Ascending aorta (tissue), 2 donors: ENCODE measurements around the gene SNRPE. TPM values are rescaled to one million over a fixed set of nuclear protein-coding genes. Genes with fewer than 3 reads are reported as not detected.

Experiments used
- DNase-seq, 2 donors: peaks; one replicate each; pipeline ENCODE4 v3.0.0-alpha.2; 2019; ENCODE audit warnings: low spot score in 2 of 2
- H3K27ac ChIP-seq, 2 donors: fragments of 200-600 bp; sonication (generic); one replicate each; pipeline ENCODE4 v1.5.1; 2016 to 2017; ENCODE audit warnings: mild to moderate bottlenecking in 1 of 2
- H3K27me3 ChIP-seq: fragments of 200-600 bp; sonication (generic); one replicate; pipeline ENCODE4 v1.5.1; 2017
- H3K36me3 ChIP-seq, 2 donors: fragments of 200-600 bp; sonication (generic); one replicate each; pipeline ENCODE4 v1.5.1; 2016
- H3K4me1 ChIP-seq, 2 donors: fragments of 200-600 bp; sonication (generic); one replicate each; pipeline ENCODE4 v1.5.1; 2016 to 2017; ENCODE audit warnings: mild to moderate bottlenecking in 1 of 2
- H3K4me3 ChIP-seq, 2 donors: fragments of 200-600 bp; sonication (generic); one replicate each; pipeline ENCODE4 v1.5.1; 2016 to 2017; ENCODE audit warnings: mild to moderate bottlenecking in 1 of 2
- H3K9me3 ChIP-seq, 2 donors: fragments of 200-600 bp; sonication (generic); one replicate each; pipeline ENCODE4 v1.5.1; 2016
- intact Hi-C: fragments of 100-400 bp; cut with DNase I; formaldehyde crosslinking; loops from one replicate; pipeline ENCODE4 v1.15.1; 2023
- total RNA-seq: library from RNA; depleted of rRNA; stranded (reverse); fragments of >200 nt; gene quantifications from one replicate; pipeline ENCODE4 v1.1.0, GENCODE V29; 2016
- TF ChIP-seq, protein P1 (sequence below), 3 experiments: fragments of 200-600 bp in 2 of 3; fragments of 450-650 bp in 1 of 3; sonication (generic) in 2 of 3; IDR thresholded peaks; one replicate each; pipeline ENCODE4 v1.5.1; 2016 to 2019; ENCODE audit warnings: antibody characterized with exemption in 3 of 3, mild to moderate bottlenecking in 1 of 3, moderate library complexity in 1 of 3

Gene SNRPE
- total RNA-seq, 1 donor from 2014 or later, result 5.1 TPM

DNA sequence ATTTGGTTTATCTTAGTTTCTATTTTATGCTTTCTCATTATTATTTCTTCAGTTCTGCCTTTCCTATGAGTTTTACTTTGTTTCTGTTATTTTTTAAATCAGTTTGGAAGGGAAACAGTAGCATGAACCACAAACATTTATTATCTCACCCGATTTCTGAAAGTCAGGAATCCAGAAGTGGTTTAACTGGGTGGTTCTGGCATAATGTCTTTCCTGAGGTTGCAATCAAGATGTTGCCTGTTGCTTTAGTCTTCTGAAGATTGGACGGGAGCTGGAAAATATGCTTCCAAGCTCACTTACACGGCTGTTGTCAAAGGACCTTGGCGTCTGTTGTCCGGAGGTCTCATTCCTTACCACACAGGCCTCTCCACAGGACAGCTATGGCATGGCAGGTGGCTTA, 50.4 kb downstream of the SNRPE start:
- DNase-seq, result no peak
- TF ChIP-seq, protein P1, sequence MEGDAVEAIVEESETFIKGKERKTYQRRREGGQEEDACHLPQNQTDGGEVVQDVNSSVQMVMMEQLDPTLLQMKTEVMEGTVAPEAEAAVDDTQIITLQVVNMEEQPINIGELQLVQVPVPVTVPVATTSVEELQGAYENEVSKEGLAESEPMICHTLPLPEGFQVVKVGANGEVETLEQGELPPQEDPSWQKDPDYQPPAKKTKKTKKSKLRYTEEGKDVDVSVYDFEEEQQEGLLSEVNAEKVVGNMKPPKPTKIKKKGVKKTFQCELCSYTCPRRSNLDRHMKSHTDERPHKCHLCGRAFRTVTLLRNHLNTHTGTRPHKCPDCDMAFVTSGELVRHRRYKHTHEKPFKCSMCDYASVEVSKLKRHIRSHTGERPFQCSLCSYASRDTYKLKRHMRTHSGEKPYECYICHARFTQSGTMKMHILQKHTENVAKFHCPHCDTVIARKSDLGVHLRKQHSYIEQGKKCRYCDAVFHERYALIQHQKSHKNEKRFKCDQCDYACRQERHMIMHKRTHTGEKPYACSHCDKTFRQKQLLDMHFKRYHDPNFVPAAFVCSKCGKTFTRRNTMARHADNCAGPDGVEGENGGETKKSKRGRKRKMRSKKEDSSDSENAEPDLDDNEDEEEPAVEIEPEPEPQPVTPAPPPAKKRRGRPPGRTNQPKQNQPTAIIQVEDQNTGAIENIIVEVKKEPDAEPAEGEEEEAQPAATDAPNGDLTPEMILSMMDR (IDR thresholded peaks at IDR 0.05), result no peak
- Histone ChIP-seq H3K4me1 (no peaks in the 10 kb centered on the region), H3K27ac (no peak overlapping the region), H3K9me3 (no peaks in the 10 kb centered on the region), H3K27me3 (no peaks in the 10 kb centered on the region), H3K4me3 (no peak overlapping the region), H3K36me3 (no peaks in the 10 kb centered on the region)
- intact Hi-C loops, result no loop called here

- Histone ChIP-seq H3K36me3 (no peaks in the 10 kb centered on the region), H3K27me3 (no peaks in the 10 kb centered on the region), H3K4me3 (no peak overlapping the region), H3K27ac (no peak overlapping the region), H3K9me3 (no peaks in the 10 kb centered on the region), H3K4me1 (no peaks in the 10 kb centered on the region)
- DNase-seq, result no peak
- TF ChIP-seq, protein P1 (IDR thresholded peaks at IDR 0.05), result no peak
- intact Hi-C loops, result no loop called here
Measured at GRCh38 chr1:203913073-203913521, 51.7 kb downstream of the SNRPE start.

DNA sequence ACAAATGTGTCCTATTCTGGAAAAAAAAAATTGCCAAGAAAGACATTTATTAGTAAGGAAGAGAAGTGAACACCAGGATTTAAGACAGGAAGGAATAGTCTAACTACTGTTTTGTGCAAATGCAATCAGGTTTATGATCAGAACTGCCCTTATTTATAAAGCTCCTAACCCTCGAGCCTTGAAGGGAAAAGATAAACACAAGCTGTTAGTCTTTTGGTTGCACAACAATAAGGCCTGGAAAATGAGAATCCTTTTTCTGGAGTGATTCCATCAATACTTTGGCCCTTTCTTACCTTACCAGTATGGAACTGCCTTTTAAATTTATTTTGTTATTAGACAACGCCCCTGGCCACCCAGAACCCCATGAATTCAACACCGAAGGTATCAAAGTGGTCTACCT, 52.9 kb downstream of the SNRPE start:
- Histone ChIP-seq H3K27me3 (no peaks in the 10 kb centered on the region), H3K36me3 (no peaks in the 10 kb centered on the region), H3K9me3 (no peaks in the 10 kb centered on the region), H3K4me3 (no peak overlapping the region), H3K27ac (no peak overlapping the region), H3K4me1 (no peaks in the 10 kb centered on the region)
- TF ChIP-seq, protein P1 (IDR thresholded peaks at IDR 0.05), result no peak
- no peak for DNase-seq
- intact Hi-C loops, result no loop called here

DNA sequence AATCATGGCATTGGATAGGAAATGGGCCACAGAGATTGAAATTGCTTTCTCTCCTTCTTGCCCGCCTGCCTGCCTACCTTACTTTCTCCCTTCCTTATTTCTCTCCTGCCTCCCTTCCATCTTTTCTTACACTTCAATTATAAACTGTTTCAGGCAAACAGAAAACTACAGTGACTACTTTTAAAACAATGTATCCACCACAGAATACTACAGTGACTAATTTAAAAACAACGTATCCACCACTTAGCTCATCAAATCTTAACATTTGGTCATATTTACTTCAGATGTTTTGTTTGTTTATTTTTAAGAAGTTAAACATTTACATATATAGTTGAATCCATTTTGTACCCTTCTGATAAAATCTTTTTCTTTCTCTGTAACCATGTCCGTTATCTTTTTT, 54.4 kb downstream of the SNRPE start:
- Histone ChIP-seq H3K9me3 (no peaks in the 10 kb centered on the region), H3K4me3 (no peak overlapping the region), H3K27ac (no peak overlapping the region), H3K27me3 (no peaks in the 10 kb centered on the region), H3K36me3 (no peaks in the 10 kb centered on the region), H3K4me1 (no peaks in the 10 kb centered on the region)
- intact Hi-C loops, result no loop called here
- no peak for DNase-seq
- TF ChIP-seq, protein P1 (IDR thresholded peaks at IDR 0.05), result no peak

GRCh38 chr1:203916756-203917155, 55.4 kb downstream of the SNRPE start:
- Histone ChIP-seq H3K4me1 (no peaks in the 10 kb centered on the region), H3K27ac (no peak overlapping the region), H3K27me3 (no peaks in the 10 kb centered on the region), H3K36me3 (no peaks in the 10 kb centered on the region), H3K9me3 (no peaks in the 10 kb centered on the region), H3K4me3 (no peak overlapping the region)
- TF ChIP-seq, protein P1 (IDR thresholded peaks at IDR 0.05), result no peak
- intact Hi-C loops, result no loop called here
- no peak for DNase-seq

Other genes with a start within 250 kb of the SNRPE start
- 97.1 TPM for gene ATP2B4, start 234.8 kb upstream of the SNRPE start, total RNA-seq
- gene LAX1, start 96.4 kb upstream of the SNRPE start, total RNA-seq, result not detected
- gene ZBED6, start 66.0 kb upstream of the SNRPE start, total RNA-seq, result 1.5 TPM
- 44.4 TPM for gene ZC3H11A, start 66.0 kb upstream of the SNRPE start, total RNA-seq
- 70.1 TPM for gene SOX13, start 211.5 kb downstream of the SNRPE start, total RNA-seq